SK-N-SH treated with all-trans-retinoic acid at 6 μM for 48 hours (cell line): ENCODE measurements around the gene BRINP3.

Experiments used
- ATAC-seq: fragments of 200-7000 bp; cut with Tn5 transposase; 3 replicates; pipeline ENCODE4 v1.9.1; 2020; ENCODE audit warnings: mild to moderate bottlenecking, moderate library complexity
- ARNTL ChIP-seq: fragments of 450-650 bp; formaldehyde crosslinking; IDR thresholded peaks from 2 replicates; pipeline ENCODE4 v1.5.0; 2020; ENCODE audit warnings: low read depth, mild to moderate bottlenecking, moderate library complexity, borderline replicate concordance
- BACH2 ChIP-seq: fragments of 250-450 bp; sonication (Bioruptor Pico); IDR thresholded peaks from 2 replicates; pipeline ENCODE4 v1.9.0; 2021; ENCODE audit warnings: mild to moderate bottlenecking, borderline replicate concordance
- CSDC2 ChIP-seq: fragments of 250-450 bp; sonication (Bioruptor Pico); IDR thresholded peaks from 2 replicates; pipeline ENCODE4 v1.5.0; 2020; ENCODE audit warnings: mild to moderate bottlenecking, moderate library complexity
- CSRNP3 ChIP-seq: fragments of 250-450 bp; sonication (Bioruptor Pico); IDR thresholded peaks from 2 replicates; pipeline ENCODE4 v1.5.1; 2021; ENCODE audit warnings: mild to moderate bottlenecking, moderate library complexity
- ESRRG ChIP-seq: fragments of 250-450 bp; sonication (Bioruptor Pico); IDR thresholded peaks from 2 replicates; pipeline ENCODE4 v1.6.1; 2021; ENCODE audit warnings: mild to moderate bottlenecking
- GLIS3 ChIP-seq: fragments of 250-450 bp; sonication (Bioruptor Pico); IDR thresholded peaks from 2 replicates; pipeline ENCODE4 v1.5.0; 2020; ENCODE audit warnings: mild to moderate bottlenecking, moderate library complexity
- ISL1 ChIP-seq: fragments of 250-450 bp; sonication (Bioruptor Pico); IDR thresholded peaks from 2 replicates; pipeline ENCODE4 v2.1.2; 2022; ENCODE audit warnings: mild to moderate bottlenecking, moderate library complexity
- OSR1 ChIP-seq: fragments of 250-450 bp; sonication (Bioruptor Pico); IDR thresholded peaks from 2 replicates; pipeline ENCODE4 v1.8.0; 2022; ENCODE audit warnings: moderate library complexity, mild to moderate bottlenecking, inconsistent platforms
- PPARA ChIP-seq: fragments of 250-450 bp; sonication (Bioruptor Pico); IDR thresholded peaks from 2 replicates; pipeline ENCODE4 v1.5.0; 2020; ENCODE audit warnings: mild to moderate bottlenecking, borderline replicate concordance
- RARB ChIP-seq: fragments of 250-450 bp; sonication (Bioruptor Pico); IDR thresholded peaks from 2 replicates; pipeline ENCODE4 v1.8.0; 2021; ENCODE audit warnings: mild to moderate bottlenecking, moderate library complexity
- SNAI2 ChIP-seq: fragments of 250-450 bp; sonication (Bioruptor Pico); IDR thresholded peaks from 2 replicates; pipeline ENCODE4 v1.5.0; 2020; ENCODE audit warnings: mild to moderate bottlenecking, moderate library complexity
- TCF4 ChIP-seq: fragments of 250-450 bp; sonication (Bioruptor Pico); IDR thresholded peaks from 2 replicates; pipeline ENCODE4 v1.8.0; 2021; ENCODE audit warnings: mild to moderate bottlenecking, moderate library complexity, borderline replicate concordance
- TOX ChIP-seq: fragments of 250-450 bp; sonication (Bioruptor Pico); IDR thresholded peaks from 2 replicates; pipeline ENCODE4 v1.8.0; 2021; ENCODE audit warnings: mild to moderate bottlenecking, moderate library complexity, borderline replicate concordance
- TSHZ2 ChIP-seq: fragments of 250-450 bp; sonication (Bioruptor Pico); IDR thresholded peaks from 2 replicates; pipeline ENCODE4 v1.5.0; 2020; ENCODE audit warnings: mild to moderate bottlenecking, moderate library complexity
- ZC3H10 ChIP-seq: fragments of 250-450 bp; sonication (Bioruptor Pico); IDR thresholded peaks from 2 replicates; pipeline ENCODE4 v1.5.1; 2021; ENCODE audit warnings: mild to moderate bottlenecking, moderate library complexity
- ZFP3 ChIP-seq: fragments of 250-450 bp; sonication (Bioruptor Pico); IDR thresholded peaks from 2 replicates; pipeline ENCODE4 v1.5.0; 2020; ENCODE audit warnings: mild to moderate bottlenecking, moderate library complexity
- ZFP30 ChIP-seq: fragments of 450-650 bp; formaldehyde crosslinking; IDR thresholded peaks from 2 replicates; pipeline ENCODE4 v1.5.0; 2022; ENCODE audit warnings: mild to moderate bottlenecking, moderate library complexity
- ZNF565 ChIP-seq: fragments of 450-650 bp; formaldehyde crosslinking; conservative IDR thresholded peaks from 2 replicates; pipeline ENCODE4 v1.5.0; 2020; ENCODE audit warnings: low read depth, mild to moderate bottlenecking, moderate library complexity
- ZNF70 ChIP-seq: fragments of 450-650 bp; formaldehyde crosslinking; IDR thresholded peaks from 2 replicates; pipeline ENCODE4 v1.5.0; 2020; ENCODE audit warnings: mild to moderate bottlenecking, moderate library complexity
- ZNF8 ChIP-seq: fragments of 450-650 bp; formaldehyde crosslinking; IDR thresholded peaks from 2 replicates; pipeline ENCODE4 v1.5.0; 2020; ENCODE audit warnings: mild to moderate bottlenecking, moderate library complexity
- TF ChIP-seq, protein P1 (sequence below): fragments of 250-450 bp; sonication (Bioruptor Pico); IDR thresholded peaks from 2 replicates; pipeline ENCODE4 v1.8.0; 2020; ENCODE audit warnings: mild to moderate bottlenecking, moderate library complexity, borderline replicate concordance
- TF ChIP-seq, protein P2 (sequence below): fragments of 250-450 bp; sonication (Bioruptor Pico); IDR thresholded peaks from 2 replicates; pipeline ENCODE4 v1.5.1; 2020; ENCODE audit warnings: low read depth, mild to moderate bottlenecking, moderate library complexity
- TF ChIP-seq, protein P3 (sequence below): fragments of 250-450 bp; sonication (Bioruptor Pico); IDR thresholded peaks from 2 replicates; pipeline ENCODE4 v1.8.0; 2021; ENCODE audit warnings: low read depth, mild to moderate bottlenecking, moderate library complexity, borderline replicate concordance

The BRINP3 gene

GRCh38 chr1:190183588-190183987, 294.1 kb downstream of the BRINP3 start:
- ATAC-seq, result no peak
- TF ChIP-seq BACH2 (CRISPR knock-in tag) (no peak), ARNTL (CRISPR knock-in tag) (no peak), ISL1 (CRISPR knock-in tag) (no peak), OSR1 (CRISPR knock-in tag) (no peak)

GRCh38 chr1:190179817-190180216, 297.8 kb downstream of the BRINP3 start:
- ATAC-seq, result no peak
- TF ChIP-seq TCF4 (CRISPR knock-in tag) (no peak), RARB (CRISPR knock-in tag) (no peak), CSRNP3 (CRISPR knock-in tag) (no peak), CSDC2 (CRISPR knock-in tag) (no peak), ZNF8 (CRISPR knock-in tag) (no peak)
- TF ChIP-seq, protein P1, sequence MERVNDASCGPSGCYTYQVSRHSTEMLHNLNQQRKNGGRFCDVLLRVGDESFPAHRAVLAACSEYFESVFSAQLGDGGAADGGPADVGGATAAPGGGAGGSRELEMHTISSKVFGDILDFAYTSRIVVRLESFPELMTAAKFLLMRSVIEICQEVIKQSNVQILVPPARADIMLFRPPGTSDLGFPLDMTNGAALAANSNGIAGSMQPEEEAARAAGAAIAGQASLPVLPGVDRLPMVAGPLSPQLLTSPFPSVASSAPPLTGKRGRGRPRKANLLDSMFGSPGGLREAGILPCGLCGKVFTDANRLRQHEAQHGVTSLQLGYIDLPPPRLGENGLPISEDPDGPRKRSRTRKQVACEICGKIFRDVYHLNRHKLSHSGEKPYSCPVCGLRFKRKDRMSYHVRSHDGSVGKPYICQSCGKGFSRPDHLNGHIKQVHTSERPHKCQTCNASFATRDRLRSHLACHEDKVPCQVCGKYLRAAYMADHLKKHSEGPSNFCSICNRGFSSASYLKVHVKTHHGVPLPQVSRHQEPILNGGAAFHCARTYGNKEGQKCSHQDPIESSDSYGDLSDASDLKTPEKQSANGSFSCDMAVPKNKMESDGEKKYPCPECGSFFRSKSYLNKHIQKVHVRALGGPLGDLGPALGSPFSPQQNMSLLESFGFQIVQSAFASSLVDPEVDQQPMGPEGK (CRISPR knock-in tag), result no peak

DNA sequence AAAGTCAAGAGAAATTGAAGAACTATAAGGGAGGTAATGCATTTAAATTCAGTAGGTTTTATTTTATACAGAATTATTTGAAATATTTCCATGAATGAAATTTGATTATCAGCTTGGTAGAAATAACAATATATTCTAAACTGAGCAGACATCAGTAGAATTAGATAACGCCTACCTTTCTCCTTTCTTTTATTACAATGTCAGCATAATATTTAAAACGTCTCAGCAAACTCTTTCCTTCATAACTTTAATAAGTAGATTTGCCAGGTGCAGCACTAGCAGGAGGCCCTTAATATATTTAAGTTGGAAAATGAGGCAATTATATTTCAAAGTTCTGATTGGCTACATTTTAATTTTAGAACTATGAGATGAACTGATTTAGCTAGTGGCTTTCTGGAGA, 298.8 kb downstream of the BRINP3 start:
- TF ChIP-seq CSRNP3 (CRISPR knock-in tag) (no peak), GLIS3 (CRISPR knock-in tag) (no peak), TOX (CRISPR knock-in tag) (no peak), TCF4 (CRISPR knock-in tag) (no peak), ZFP30 (no peak), ZC3H10 (CRISPR knock-in tag) (no peak), PPARA (CRISPR knock-in tag) (no peak), ZFP3 (no peak), ZNF565 (CRISPR knock-in tag) (no peak), BACH2 (CRISPR knock-in tag) (no peak), SNAI2 (CRISPR knock-in tag) (no peak), ARNTL (CRISPR knock-in tag) (no peak), OSR1 (CRISPR knock-in tag) (no peak), ISL1 (CRISPR knock-in tag) (no peak), ESRRG (CRISPR knock-in tag) (no peak), RARB (CRISPR knock-in tag) (no peak), ZNF8 (CRISPR knock-in tag) (no peak)
- TF ChIP-seq, protein P2, sequence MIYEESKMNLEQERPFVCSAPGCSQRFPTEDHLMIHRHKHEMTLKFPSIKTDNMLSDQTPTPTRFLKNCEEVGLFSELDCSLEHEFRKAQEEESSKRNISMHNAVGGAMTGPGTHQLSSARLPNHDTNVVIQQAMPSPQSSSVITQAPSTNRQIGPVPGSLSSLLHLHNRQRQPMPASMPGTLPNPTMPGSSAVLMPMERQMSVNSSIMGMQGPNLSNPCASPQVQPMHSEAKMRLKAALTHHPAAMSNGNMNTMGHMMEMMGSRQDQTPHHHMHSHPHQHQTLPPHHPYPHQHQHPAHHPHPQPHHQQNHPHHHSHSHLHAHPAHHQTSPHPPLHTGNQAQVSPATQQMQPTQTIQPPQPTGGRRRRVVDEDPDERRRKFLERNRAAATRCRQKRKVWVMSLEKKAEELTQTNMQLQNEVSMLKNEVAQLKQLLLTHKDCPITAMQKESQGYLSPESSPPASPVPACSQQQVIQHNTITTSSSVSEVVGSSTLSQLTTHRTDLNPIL (CRISPR knock-in tag), result no peak
- TF ChIP-seq, protein P3, sequence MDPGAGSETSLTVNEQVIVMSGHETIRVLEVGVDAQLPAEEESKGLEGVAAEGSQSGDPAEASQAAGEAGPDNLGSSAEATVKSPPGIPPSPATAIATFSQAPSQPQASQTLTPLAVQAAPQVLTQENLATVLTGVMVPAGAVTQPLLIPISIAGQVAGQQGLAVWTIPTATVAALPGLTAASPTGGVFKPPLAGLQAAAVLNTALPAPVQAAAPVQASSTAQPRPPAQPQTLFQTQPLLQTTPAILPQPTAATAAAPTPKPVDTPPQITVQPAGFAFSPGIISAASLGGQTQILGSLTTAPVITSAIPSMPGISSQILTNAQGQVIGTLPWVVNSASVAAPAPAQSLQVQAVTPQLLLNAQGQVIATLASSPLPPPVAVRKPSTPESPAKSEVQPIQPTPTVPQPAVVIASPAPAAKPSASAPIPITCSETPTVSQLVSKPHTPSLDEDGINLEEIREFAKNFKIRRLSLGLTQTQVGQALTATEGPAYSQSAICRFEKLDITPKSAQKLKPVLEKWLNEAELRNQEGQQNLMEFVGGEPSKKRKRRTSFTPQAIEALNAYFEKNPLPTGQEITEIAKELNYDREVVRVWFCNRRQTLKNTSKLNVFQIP (CRISPR knock-in tag), result no peak
- TF ChIP-seq, all 23 proteins: peak for 0
- ATAC-seq, result no peak

DNA sequence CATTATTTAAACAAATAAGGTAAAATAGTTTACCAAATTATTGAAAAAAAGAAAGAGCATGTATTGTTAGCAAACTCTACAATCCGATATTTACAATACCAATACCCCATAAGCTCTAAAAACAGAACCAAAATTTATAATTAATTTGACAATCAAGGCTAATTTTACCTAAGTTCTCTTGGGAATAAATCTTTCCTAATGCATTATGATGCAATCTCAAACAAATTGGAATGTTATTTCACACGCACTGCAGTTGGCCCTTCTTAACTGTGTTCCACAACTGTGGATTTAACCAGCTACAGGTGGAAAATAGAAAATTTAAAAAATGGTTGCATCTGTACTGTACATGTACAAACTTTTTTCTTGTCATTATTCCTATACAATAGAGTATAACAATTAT, 300.1 kb downstream of the BRINP3 start:
- no peak for ATAC-seq
- TF ChIP-seq TSHZ2 (CRISPR knock-in tag), result no peak
- TF ChIP-seq GLIS3 (CRISPR knock-in tag), result no peak
- TF ChIP-seq, protein P3 (CRISPR knock-in tag), result no peak
- no peak for TF ChIP-seq ESRRG (CRISPR knock-in tag)
- TF ChIP-seq SNAI2 (CRISPR knock-in tag), result no peak
- no peak for TF ChIP-seq ARNTL (CRISPR knock-in tag)
- TF ChIP-seq BACH2 (CRISPR knock-in tag), result no peak
- TF ChIP-seq CSDC2 (CRISPR knock-in tag), result no peak
- no peak for TF ChIP-seq ZNF565 (CRISPR knock-in tag)
- no peak for TF ChIP-seq ZNF70 (CRISPR knock-in tag)
- TF ChIP-seq ZFP30, result no peak
